CD14-positive monocyte (primary cell): ENCODE data around the gene ARFGAP2. TPM values are rescaled to one million over a fixed set of nuclear protein-coding genes. Genes with fewer than 3 reads are reported as not detected.

Experiments used
- DNase-seq, 3 donors: peaks; one replicate each; pipeline ENCODE4 v3.0.0-alpha.2; 2011 to 2022
- H2AFZ ChIP-seq: 2 replicates; pipeline ENCODE4 v1.6.0; 2012; ENCODE audit warnings: mild to moderate bottlenecking, low read depth, low read length, inconsistent platforms; ENCODE audit not compliant: insufficient read depth, poor library complexity, severe bottlenecking
- H3K27ac ChIP-seq, 2 donors: 1 replicate in 1 of 2; 2 replicates in 1 of 2; pipeline ENCODE4 v1.5.1; 2012 to 2013; ENCODE audit warnings: low read length in 2 of 2, control low read depth in 1 of 2, inconsistent platforms in 1 of 2, low read depth in 1 of 2, mild to moderate bottlenecking in 1 of 2
- H3K27me3 ChIP-seq, 2 donors: one replicate each; pipeline versions ENCODE4 v1.6.0 to v1.6.1; 2011 to 2013; ENCODE audit warnings: low read length in 2 of 2; ENCODE audit not compliant: control insufficient read depth in 2 of 2, insufficient read depth in 2 of 2
- H3K36me3 ChIP-seq, 2 donors: replicated peaks in 1 of 2; 1 replicate in 1 of 2; 2 replicates in 1 of 2; pipeline versions ENCODE4 v1.5.1 to v1.6.1; 2012 to 2013; ENCODE audit warnings: low read length in 2 of 2, control low read depth in 1 of 2, inconsistent platforms in 1 of 2, mild to moderate bottlenecking in 1 of 2; ENCODE audit not compliant: insufficient read depth in 2 of 2, control insufficient read depth in 1 of 2
- H3K4me1 ChIP-seq, 2 donors: 1 replicate in 1 of 2; 2 replicates in 1 of 2; pipeline versions ENCODE4 v1.5.1 to v1.6.1; 2012 to 2013; ENCODE audit warnings: low read length in 2 of 2, control low read depth in 1 of 2, inconsistent platforms in 1 of 2, mild to moderate bottlenecking in 1 of 2, moderate library complexity in 1 of 2; ENCODE audit not compliant: insufficient read depth in 2 of 2, control insufficient read depth in 1 of 2
- H3K4me2 ChIP-seq: replicated peaks from 2 replicates; pipeline ENCODE3; 2012; ENCODE audit warnings: low read length, moderate library complexity, mild to moderate bottlenecking; ENCODE audit not compliant: poor library complexity, severe bottlenecking; ENCODE audit errors: extremely low read depth
- H3K4me3 ChIP-seq, 3 experiments: fragments of 200-600 bp in 1 of 3; sonication (generic) in 1 of 3; replicated peaks in 1 of 3; 1 replicate in 2 of 3; 2 replicates in 1 of 3; pipeline ENCODE4 v1.5.1; 2011 to 2013; ENCODE audit warnings: low read length in 3 of 3, mild to moderate bottlenecking in 3 of 3, control low read depth in 2 of 3, low read depth in 2 of 3, inconsistent platforms in 1 of 3, moderate library complexity in 1 of 3
- H3K79me2 ChIP-seq: 2 replicates; pipeline ENCODE4 v1.6.0; 2012; ENCODE audit warnings: mild to moderate bottlenecking, control low read depth, inconsistent platforms, low read length, moderate library complexity; ENCODE audit not compliant: insufficient read depth
- H3K9ac ChIP-seq: 2 replicates; pipeline ENCODE4 v1.6.0; 2017; ENCODE audit warnings: low read length, mild to moderate bottlenecking; ENCODE audit not compliant: insufficient read depth, poor library complexity, severe bottlenecking
- H3K9me3 ChIP-seq, 2 donors: replicated peaks in 1 of 2; 1 replicate in 1 of 2; 2 replicates in 1 of 2; pipeline versions ENCODE4 v1.5.1 to v1.6.1; 2012 to 2013; ENCODE audit warnings: low read length in 2 of 2, control low read depth in 1 of 2; ENCODE audit not compliant: control insufficient read depth in 1 of 2, insufficient read depth in 1 of 2
- H4K20me1 ChIP-seq: 2 replicates; pipeline ENCODE4 v1.6.0; 2012; ENCODE audit warnings: mild to moderate bottlenecking, low read length, control low read depth, moderate library complexity; ENCODE audit not compliant: insufficient read depth
- H3K27ac Mint-ChIP-seq, 7 donors: one replicate each; pipeline ENCODE4 v1.8.0; 2020; ENCODE audit warnings: mild to moderate bottlenecking in 7 of 7, mixed read lengths in 7 of 7, moderate library complexity in 6 of 7, inconsistent platforms in 2 of 7
- H3K27me3 Mint-ChIP-seq, 3 donors: one replicate each; pipeline ENCODE4 v1.8.0; 2021 to 2022; ENCODE audit warnings: low read depth in 3 of 3, mild to moderate bottlenecking in 3 of 3, mixed read lengths in 3 of 3, moderate library complexity in 3 of 3, inconsistent platforms in 1 of 3
- H3K36me3 Mint-ChIP-seq, 2 donors: one replicate each; pipeline ENCODE4 v1.8.0; 2020; ENCODE audit warnings: mixed read lengths in 2 of 2, inconsistent platforms in 1 of 2, mild to moderate bottlenecking in 1 of 2
- H3K4me1 Mint-ChIP-seq: one replicate; pipeline ENCODE4 v1.8.0; 2020; ENCODE audit warnings: mild to moderate bottlenecking, mixed read lengths
- H3K4me3 Mint-ChIP-seq, 2 donors: one replicate each; pipeline ENCODE4 v1.8.0; 2020; ENCODE audit warnings: mild to moderate bottlenecking in 2 of 2, mixed read lengths in 2 of 2, moderate library complexity in 1 of 2
- H3K9me3 Mint-ChIP-seq, 7 donors: one replicate each; pipeline ENCODE4 v1.8.0; 2020 to 2022; ENCODE audit warnings: mixed read lengths in 7 of 7, mild to moderate bottlenecking in 6 of 7, moderate library complexity in 6 of 7, inconsistent platforms in 2 of 7
- WGBS: methylation state at CpG from one replicate; pipeline ENCODE4 v1.1.5; 2013; ENCODE audit warnings: missing lambda C conversion rate; ENCODE audit not compliant: insufficient coverage; 5-methylcytosine and 5-hydroxymethylcytosine counted together
- intact Hi-C, 2 donors: fragments of 100-400 bp; cut with micrococcal nuclease; formaldehyde crosslinking; loops; one replicate each; pipeline versions ENCODE4 v1.15.0 to v1.15.1; 2023
- polyA plus RNA-seq, 3 donors: library from polyadenylated mRNA; depleted of rRNA in 1 of 3; unstranded in 2 of 3; stranded (reverse) in 1 of 3; fragments of 300-500 nt in 2 of 3; fragments of >200 nt in 1 of 3; fragmentation: Illumina TruSeq in 2 of 3; gene quantifications; 1 replicate in 2 of 3; 2 replicates in 1 of 3; pipeline ENCODE4 v1.2.3, GENCODE V29; 2012 to 2021
- TF ChIP-seq, protein P1 (sequence below): fragments of 200-600 bp; IDR thresholded peaks from one replicate; pipeline ENCODE4 v1.8.0; 2022; ENCODE audit warnings: antibody characterized with exemption, mild to moderate bottlenecking

Gene ARFGAP2
- polyA plus RNA-seq, 3 donors, result 59.7 to 129 (median 61.0) TPM

DNA sequence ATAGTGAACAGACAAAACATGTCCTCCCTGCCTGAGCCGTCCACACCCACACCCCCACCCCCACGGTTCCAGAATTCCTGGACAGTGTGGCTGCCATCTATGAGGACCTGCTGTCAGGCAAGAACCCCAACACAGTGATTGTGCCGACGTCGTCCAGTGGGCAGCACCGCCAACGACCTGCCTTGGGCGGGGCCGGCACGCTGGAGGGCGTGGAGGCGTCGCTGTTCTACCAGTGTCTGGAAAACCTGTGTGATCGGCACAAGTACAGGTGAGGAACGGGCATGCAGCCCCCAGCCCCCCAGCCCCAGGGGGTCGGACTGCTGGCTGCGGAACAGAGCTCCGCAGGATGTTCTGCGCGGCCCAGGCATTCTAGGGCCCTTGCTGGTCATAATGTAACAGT, 19.7 kb downstream of the ARFGAP2 start:
- Histone ChIP-seq H3K36me3 (peaks cover 0 to 8% of the 10 kb centered on the region in 2 donors), H4K20me1 (peaks cover 15% of the 10 kb centered on the region), H3K27me3 (no peaks in the 10 kb centered on the region), H3K4me3 (no peak overlapping the region), H2AFZ (no peak overlapping the region), H3K79me2 (no peaks in the 10 kb centered on the region), H3K27ac (no peak overlapping the region), H3K4me2 (no peak overlapping the region), H3K4me1 (peaks cover 0 to 3% of the 10 kb centered on the region in 2 donors), H3K9ac (no peak overlapping the region), H3K9me3 (no peaks in the 10 kb centered on the region)
- 96% methylated on average over 14 of the region's 20 CpGs for WGBS
- peak overlapping the region in 1 of 7 donors; percentile 46 for H3K27ac Mint-ChIP-seq
- no peak for DNase-seq
- intact Hi-C loops, result loop anchor here in 1 of 2 donors (2.0 kb wide), 1 partner anchor 268 kb away; no protein-coding TSS in a partner anchor
- TF ChIP-seq, protein P1, sequence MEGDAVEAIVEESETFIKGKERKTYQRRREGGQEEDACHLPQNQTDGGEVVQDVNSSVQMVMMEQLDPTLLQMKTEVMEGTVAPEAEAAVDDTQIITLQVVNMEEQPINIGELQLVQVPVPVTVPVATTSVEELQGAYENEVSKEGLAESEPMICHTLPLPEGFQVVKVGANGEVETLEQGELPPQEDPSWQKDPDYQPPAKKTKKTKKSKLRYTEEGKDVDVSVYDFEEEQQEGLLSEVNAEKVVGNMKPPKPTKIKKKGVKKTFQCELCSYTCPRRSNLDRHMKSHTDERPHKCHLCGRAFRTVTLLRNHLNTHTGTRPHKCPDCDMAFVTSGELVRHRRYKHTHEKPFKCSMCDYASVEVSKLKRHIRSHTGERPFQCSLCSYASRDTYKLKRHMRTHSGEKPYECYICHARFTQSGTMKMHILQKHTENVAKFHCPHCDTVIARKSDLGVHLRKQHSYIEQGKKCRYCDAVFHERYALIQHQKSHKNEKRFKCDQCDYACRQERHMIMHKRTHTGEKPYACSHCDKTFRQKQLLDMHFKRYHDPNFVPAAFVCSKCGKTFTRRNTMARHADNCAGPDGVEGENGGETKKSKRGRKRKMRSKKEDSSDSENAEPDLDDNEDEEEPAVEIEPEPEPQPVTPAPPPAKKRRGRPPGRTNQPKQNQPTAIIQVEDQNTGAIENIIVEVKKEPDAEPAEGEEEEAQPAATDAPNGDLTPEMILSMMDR, result no peak
- peaks cover 16% of the 10 kb centered on the region for H3K4me1 Mint-ChIP-seq
- H3K36me3 Mint-ChIP-seq, result peaks cover 5 to 17% of the 10 kb centered on the region in 2 donors
- H3K9me3 Mint-ChIP-seq, result no peaks in the 10 kb centered on the region
- peaks cover 3 to 10% (median 4%) of the 10 kb centered on the region in 3 donors for H3K27me3 Mint-ChIP-seq
- H3K4me3 Mint-ChIP-seq, result no peak overlapping the region

DNA sequence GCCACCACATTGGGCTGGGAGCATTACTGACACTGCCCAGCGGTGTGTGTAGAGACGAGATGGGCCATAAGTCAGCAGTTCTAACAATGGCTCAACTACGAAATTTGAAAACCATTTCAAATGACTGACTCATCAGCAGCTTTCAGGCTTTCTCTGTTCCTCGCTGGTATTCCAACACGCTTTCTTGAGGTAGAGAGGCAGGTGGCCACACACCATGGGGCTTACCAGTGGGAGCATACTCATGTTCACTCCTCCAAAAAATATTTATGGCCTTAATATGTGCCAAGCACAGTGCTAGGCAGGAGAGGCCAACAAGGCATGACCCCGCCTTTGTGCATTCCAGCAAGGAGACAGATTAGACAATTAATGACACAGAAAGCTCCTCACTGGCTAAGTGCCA, 20.3 kb downstream of the ARFGAP2 start:
- WGBS, result 100% methylated on average over 2 of the region's 6 CpGs
- no peak overlapping the region for H3K4me3 Mint-ChIP-seq
- no peaks in the 10 kb centered on the region for H3K9me3 Mint-ChIP-seq
- H3K4me3 ChIP-seq, result no peak overlapping the region
- no peak overlapping the region for H2AFZ ChIP-seq
- TF ChIP-seq, protein P1, result no peak
- H3K9me3 ChIP-seq, result no peaks in the 10 kb centered on the region
- peaks cover 3 to 10% (median 7%) of the 10 kb centered on the region in 3 donors for H3K27me3 Mint-ChIP-seq
- no peak overlapping the region for H3K4me2 ChIP-seq
- intact Hi-C loops, result loop anchor here in 1 of 2 donors (2.0 kb wide), 1 partner anchor 268 kb away; no protein-coding TSS in a partner anchor
- peaks cover 0 to 5% of the 10 kb centered on the region in 2 donors for H3K36me3 ChIP-seq
- H3K36me3 Mint-ChIP-seq, result peaks cover 3 to 15% of the 10 kb centered on the region in 2 donors
- no peak for DNase-seq
- H3K27ac ChIP-seq, result no peak overlapping the region
- H4K20me1 ChIP-seq, result peaks cover 9% of the 10 kb centered on the region
- peaks cover 0 to 3% of the 10 kb centered on the region in 2 donors for H3K4me1 ChIP-seq
- H3K79me2 ChIP-seq, result no peaks in the 10 kb centered on the region
- no peaks in the 10 kb centered on the region for H3K27me3 ChIP-seq
- peaks cover 16% of the 10 kb centered on the region for H3K4me1 Mint-ChIP-seq
- no peak overlapping the region for H3K27ac Mint-ChIP-seq
- H3K9ac ChIP-seq, result no peak overlapping the region
